Endothelial cell of umbilical vein (primary cell): ENCODE data around the gene KCNQ5. TPM values are rescaled to one million over a fixed set of nuclear protein-coding genes. Genes with fewer than 3 reads are reported as not detected.

Experiments used
- BruUV-seq: library from RNA; stranded (reverse); fragments of 400-500 nt; replicated peaks from 2 replicates; lab custom pipeline; 2021; lab: Mats Ljungman, UMichigan
- CTCF ChIA-PET: fragments of 300-600, 350-600 bp; sonication (Branson Sonifier 250); formaldehyde crosslinking; loops from one replicate; lab custom pipeline; 2021; ENCODE audit warnings: antibody characterized with exemption, inconsistent platforms; lab: Charles Lee
- POLR2A ChIA-PET: fragments of 300-600, 350-600 bp; sonication (Branson Sonifier 250); formaldehyde crosslinking; loops from one replicate; lab custom pipeline; 2021; ENCODE audit warnings: antibody characterized with exemption, inconsistent platforms; lab: Charles Lee
- DNase-seq: peaks from one replicate; pipeline ENCODE4 v3.0.0-alpha.2; 2011; ENCODE audit warnings: low read depth, low spot score
- FAIRE-seq: peaks from 2 replicates; lab custom pipeline; 2011; peaks lifted over from hg19 to GRCh38; lab: Jason Lieb, UNC
- H2AFZ ChIP-seq: 2 replicates; pipeline ENCODE4 v1.6.0; 2012; ENCODE audit warnings: low read depth, low read length, control low read depth, inconsistent platforms
- H3K27ac ChIP-seq: 2 replicates; pipeline ENCODE4 v1.5.1; 2011; ENCODE audit warnings: low read depth, mild to moderate bottlenecking, control low read depth, low read length, moderate library complexity; ENCODE audit not compliant: insufficient read depth
- H3K27me3 ChIP-seq, 2 experiments: 2 replicates each; pipeline versions ENCODE4 v1.6.0 to v1.6.1; 2011; ENCODE audit warnings: low read length in 2 of 2, mixed read lengths in 1 of 2; ENCODE audit not compliant: control insufficient read depth in 2 of 2, insufficient read depth in 2 of 2
- H3K36me3 ChIP-seq, 2 experiments: 2 replicates in 1 of 2; 3 replicates in 1 of 2; pipeline ENCODE4 v1.5.1; 2011; ENCODE audit warnings: low read length in 2 of 2, mild to moderate bottlenecking in 1 of 2, moderate library complexity in 1 of 2; ENCODE audit not compliant: control insufficient read depth in 2 of 2, insufficient read depth in 2 of 2; ENCODE audit errors: extremely low read depth in 1 of 2
- H3K4me1 ChIP-seq: 3 replicates; pipeline ENCODE4 v1.5.1; 2011; ENCODE audit warnings: mild to moderate bottlenecking, low read length; ENCODE audit not compliant: control insufficient read depth, insufficient read depth; ENCODE audit errors: extremely low read depth
- H3K4me2 ChIP-seq: 2 replicates; pipeline ENCODE4 v1.6.1; 2011; ENCODE audit warnings: low read length, control low read depth, mixed read lengths; ENCODE audit not compliant: insufficient read depth
- H3K4me3 ChIP-seq, 3 experiments: fragments of 200-600 bp in 1 of 3; sonication (generic), shearing (Covaris generic) in 1 of 3; replicated peaks in 1 of 3; 2 replicates each; pipeline ENCODE4 v1.5.1; 2011 to 2016; ENCODE audit warnings: control low read depth in 3 of 3, low read length in 3 of 3, mild to moderate bottlenecking in 2 of 3, inconsistent platforms in 1 of 3, low read depth in 1 of 3, moderate library complexity in 1 of 3; ENCODE audit not compliant: insufficient read depth in 1 of 3
- H3K79me2 ChIP-seq: 2 replicates; pipeline ENCODE4 v1.6.0; 2012; ENCODE audit warnings: low read length, inconsistent platforms; ENCODE audit not compliant: control insufficient read depth, insufficient read depth
- H3K9ac ChIP-seq: replicated peaks from 2 replicates; pipeline ENCODE3; 2011; ENCODE audit warnings: low read length, control low read depth; ENCODE audit not compliant: insufficient read depth; ENCODE audit errors: extremely low read depth
- H3K9me1 ChIP-seq: replicated peaks from 3 replicates; pipeline ENCODE4 v1.6.0; 2011; ENCODE audit warnings: mild to moderate bottlenecking, low read length; ENCODE audit not compliant: control insufficient read depth, insufficient read depth; ENCODE audit errors: extremely low read depth
- H3K9me3 ChIP-seq: replicated peaks from 2 replicates; pipeline ENCODE4 v1.5.1; 2012; ENCODE audit warnings: low read length, inconsistent platforms; ENCODE audit not compliant: control insufficient read depth, insufficient read depth
- H4K20me1 ChIP-seq: replicated peaks from 2 replicates; pipeline ENCODE3; 2011; ENCODE audit warnings: mild to moderate bottlenecking, low read length; ENCODE audit not compliant: control insufficient read depth, insufficient read depth; ENCODE audit errors: extremely low read depth
- CTCF ChIP-seq, 2 donors: IDR thresholded peaks; 1 replicate in 1 of 2; 2 replicates in 1 of 2; pipeline ENCODE4 v1.5.1; 2011; ENCODE audit warnings: low read length in 2 of 2, mild to moderate bottlenecking in 2 of 2, moderate library complexity in 2 of 2, control low read depth in 1 of 2, inconsistent platforms in 1 of 2, low read depth in 1 of 2; ENCODE audit not compliant: insufficient read depth in 1 of 2; ENCODE audit errors: extremely low read depth in 1 of 2
- EZH2 ChIP-seq: IDR thresholded peaks from 2 replicates; pipeline ENCODE4 v1.6.1; 2012; ENCODE audit warnings: borderline replicate concordance, low read depth, mild to moderate bottlenecking, moderate library complexity, low read length, inconsistent platforms; ENCODE audit not compliant: severe bottlenecking
- FOS ChIP-seq: IDR thresholded peaks from 2 replicates; pipeline ENCODE4 v1.6.1; 2011; ENCODE audit warnings: mild to moderate bottlenecking, low read length, moderate library complexity, borderline replicate concordance; ENCODE audit not compliant: insufficient read depth
- GATA2 ChIP-seq: IDR thresholded peaks from 2 replicates; pipeline ENCODE4 v1.7.0; 2011; ENCODE audit warnings: low read depth, mild to moderate bottlenecking, moderate library complexity, mixed read lengths, low read length; ENCODE audit not compliant: insufficient read length, insufficient read depth
- JUN ChIP-seq: IDR thresholded peaks from 2 replicates; pipeline ENCODE4 v1.6.1; 2011; ENCODE audit warnings: borderline replicate concordance, low read depth; ENCODE audit not compliant: insufficient read length, insufficient read depth
- MAX ChIP-seq: IDR thresholded peaks from 2 replicates; pipeline ENCODE4 v1.6.1; 2011; ENCODE audit not compliant: insufficient read depth, insufficient read length
- MYC ChIP-seq: IDR thresholded peaks from one replicate; pipeline ENCODE4 v1.6.1; 2011; ENCODE audit warnings: mild to moderate bottlenecking, low read depth, low read length
- POLR2A ChIP-seq: IDR thresholded peaks from 2 replicates; pipeline ENCODE4 v1.6.1; 2012; ENCODE audit warnings: low read depth, mild to moderate bottlenecking, control low read depth, low read length
- POLR2AphosphoS5 ChIP-seq: IDR thresholded peaks from 2 replicates; pipeline ENCODE4 v1.6.1; 2012; ENCODE audit warnings: low read depth, mild to moderate bottlenecking, control low read depth, low read length, moderate library complexity; ENCODE audit not compliant: insufficient read depth
- dilution Hi-C: fragments of 300-500 bp; cut with MboI; formaldehyde crosslinking; loops from one replicate; pipeline ENCODE4 v1.15.0; 2019; ENCODE audit warnings: low sequenced_read_pairs; ENCODE audit not compliant: extremely low pct_ligation_motif_present
- intact Hi-C: fragments of 100-400 bp; cut with micrococcal nuclease; formaldehyde crosslinking; loops from one replicate; pipeline ENCODE4 v1.10.0; 2022
- polyA plus RNA-seq, 4 experiments: library from polyadenylated mRNA; depleted of rRNA in 3 of 4; stranded (reverse) in 3 of 4; unstranded in 1 of 4; fragments of >200 nt; gene quantifications; 2 replicates each; pipeline versions ENCODE4 v1.2.1 to v1.2.3, GENCODE V29; 2011 to 2012; ENCODE audit warnings: missing spikeins in 1 of 4
- total RNA-seq: library from RNA; stranded (reverse); gene quantifications from 2 replicates; pipeline ENCODE4 v1.2.3, GENCODE V29; 2021

KCNQ5 gene
- total and polyA plus RNA-seq, 2 donors (not counting 3 experiments of a cell fraction or from before 2014, with no cell fraction given) = 0.22 TPM; not detected in 1

- H3K9ac ChIP-seq = no peak overlapping the region
- no peaks in the 10 kb centered on the region for H3K79me2 ChIP-seq
- no peaks in the 10 kb centered on the region for H3K9me3 ChIP-seq
- TF ChIP-seq MAX (no peak), POLR2A (no peak), EZH2 (no peak), GATA2 (no peak), POLR2AphosphoS5 (no peak), FOS (no peak), CTCF (IDR thresholded peaks at IDR 0.05; ENCODE audit: extremely low read depth in 1 of 2, insufficient read depth in 1 of 2, low read depth in 1 of 2, low read length in 2 of 2) (no peak), MYC (no peak), JUN (no peak)
- FAIRE-seq (no peak), DNase-seq (no peak)
- dilution Hi-C loops (no loop called here), intact Hi-C loops (no loop called here)
- no TSS peak for BruUV-seq
- CTCF ChIA-PET = no interaction called here
- H3K27ac ChIP-seq = no peak overlapping the region
- H4K20me1 ChIP-seq = no peaks in the 10 kb centered on the region
- peaks cover 0 to 5% of the 10 kb centered on the region in 2 experiments for H3K27me3 ChIP-seq
- no peaks in the 10 kb centered on the region for H3K9me1 ChIP-seq
- no peaks in the 10 kb centered on the region for H3K4me1 ChIP-seq
- no peak overlapping the region for H3K4me3 ChIP-seq
- H2AFZ ChIP-seq = no peak overlapping the region
- H3K36me3 ChIP-seq = no peaks in the 10 kb centered on the region
- H3K4me2 ChIP-seq = no peak overlapping the region
- POLR2A ChIA-PET = no interaction called here
These were observed 291.9 kb downstream of the KCNQ5 start for GRCh38 chr6:72913797-72914196.
